Natural killer cell (primary cell): ENCODE data around the gene LGI1. TPM values are rescaled to one million over a fixed set of nuclear protein-coding genes. Genes with fewer than 3 reads are reported as not detected.

Experiments used
- ATAC-seq, 3 donors: fragments of 150-1000 bp in 2 of 3; fragments of 200-7000 bp in 1 of 3; cut with Tn5 transposase; 1 replicate in 1 of 3; 2 replicates in 2 of 3; pipeline ENCODE4 v1.10.0; 2021; ENCODE audit warnings: mild to moderate bottlenecking in 2 of 3, moderate library complexity in 2 of 3
- DNase-seq, 2 donors: peaks; one replicate each; pipeline versions ENCODE4 v3.0.0 to v3.0.0-alpha.2; 2013 to 2021; ENCODE audit warnings: mixed read lengths in 1 of 2
- H3K27ac ChIP-seq: one replicate; pipeline ENCODE4 v1.5.1; 2013; ENCODE audit warnings: mild to moderate bottlenecking, low read length
- H3K27me3 ChIP-seq: one replicate; pipeline ENCODE4 v1.6.1; 2013; ENCODE audit warnings: low read length; ENCODE audit not compliant: control insufficient read depth, insufficient read depth
- H3K36me3 ChIP-seq: one replicate; pipeline ENCODE4 v1.6.1; 2013; ENCODE audit warnings: low read length; ENCODE audit not compliant: control insufficient read depth, insufficient read depth
- H3K4me1 ChIP-seq: one replicate; pipeline ENCODE4 v1.6.1; 2013; ENCODE audit warnings: low read length; ENCODE audit not compliant: control insufficient read depth, insufficient read depth
- H3K4me3 ChIP-seq: one replicate; pipeline ENCODE4 v1.5.1; 2013; ENCODE audit warnings: low read length
- H3K9me3 ChIP-seq: one replicate; pipeline ENCODE4 v1.6.1; 2013; ENCODE audit warnings: low read length; ENCODE audit not compliant: control insufficient read depth, insufficient read depth
- H3K27ac Mint-ChIP-seq, 2 donors: one replicate each; pipeline ENCODE4 v1.8.0; 2022; ENCODE audit warnings: mild to moderate bottlenecking in 2 of 2, mixed read lengths in 2 of 2, moderate library complexity in 1 of 2
- H3K27me3 Mint-ChIP-seq, 2 donors: one replicate each; pipeline ENCODE4 v1.8.0; 2022; ENCODE audit warnings: low read depth in 2 of 2, mixed read lengths in 2 of 2
- H3K36me3 Mint-ChIP-seq: one replicate; pipeline ENCODE4 v1.8.0; 2022; ENCODE audit warnings: mixed read lengths
- H3K4me1 Mint-ChIP-seq, 2 donors: one replicate each; pipeline ENCODE4 v1.8.0; 2022; ENCODE audit warnings: mixed read lengths in 2 of 2
- H3K4me3 Mint-ChIP-seq: one replicate; pipeline ENCODE4 v1.8.0; 2022; ENCODE audit warnings: mild to moderate bottlenecking, moderate library complexity, mixed read lengths
- H3K9me3 Mint-ChIP-seq, 2 donors: one replicate each; pipeline ENCODE4 v1.8.0; 2022; ENCODE audit warnings: mixed read lengths in 2 of 2
- CTCF ChIP-seq: fragments of 200-600 bp; IDR thresholded peaks from one replicate; pipeline ENCODE4 v1.8.0; 2022; ENCODE audit warnings: antibody characterized with exemption
- WGBS: methylation state at CpG from one replicate; pipeline ENCODE4 v1.1.7; 2013; ENCODE audit warnings: missing lambda C conversion rate; ENCODE audit not compliant: insufficient coverage; 5-methylcytosine and 5-hydroxymethylcytosine counted together
- intact Hi-C: fragments of 100-400 bp; cut with micrococcal nuclease; formaldehyde crosslinking; loops from one replicate; pipeline ENCODE4 v1.14.2; 2022
- total RNA-seq, 4 donors: library from RNA; stranded (reverse); fragments of 120-200 nt in 1 of 4; gene quantifications; one replicate each; pipeline versions ENCODE4 v1.2.3 to v1.2.4, GENCODE V29; 2013 to 2022

The LGI1 gene
- total RNA-seq, 3 donors from 2014 or later (not counting 1 experiment from before 2014, with no cell fraction given), result not detected

DNA sequence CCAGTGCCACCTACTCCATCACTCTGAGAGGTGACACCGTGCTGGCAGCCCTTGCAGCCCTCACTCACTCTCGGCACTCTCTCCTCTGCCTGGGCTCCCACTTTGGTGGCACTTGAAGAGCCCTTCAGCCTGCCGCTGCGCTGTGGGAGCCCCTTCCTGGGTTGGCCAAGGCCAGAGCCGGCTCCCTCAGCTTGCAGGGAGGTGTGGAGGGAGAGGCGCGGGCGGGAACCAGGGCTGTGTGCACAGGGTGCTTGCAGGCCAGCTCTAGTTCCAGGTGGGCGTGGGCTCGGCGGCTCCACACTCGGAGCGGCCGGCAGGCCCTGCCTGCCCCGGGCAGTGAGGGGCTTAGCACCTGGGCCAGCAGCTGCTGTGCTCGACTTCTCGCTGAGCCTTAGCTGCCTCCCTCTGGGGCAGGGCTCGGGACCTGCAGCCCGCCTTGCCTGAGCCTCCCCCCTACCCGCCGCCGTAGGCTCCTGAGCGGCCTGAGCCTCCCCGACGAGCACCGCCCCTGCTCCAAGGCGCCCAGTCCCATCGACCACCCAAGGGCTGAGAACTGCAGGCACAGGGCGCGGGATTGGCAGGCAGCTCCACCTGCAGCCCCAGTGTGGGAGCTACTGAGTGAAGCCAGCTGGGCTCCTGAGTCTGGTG lies 87.4 kb downstream of the LGI1 start:
- Histone ChIP-seq H3K27me3 (no peaks in the 10 kb centered on the region), H3K4me3 (no peak overlapping the region), H3K9me3 (no peaks in the 10 kb centered on the region), H3K4me1 (no peaks in the 10 kb centered on the region), H3K27ac (no peak overlapping the region), H3K36me3 (no peaks in the 10 kb centered on the region)
- Mint-ChIP-seq H3K4me3 (no peak overlapping the region), H3K27me3 (no peaks in the 10 kb centered on the region), H3K4me1 (no peaks in the 10 kb centered on the region), H3K27ac (no peak overlapping the region), H3K9me3 (no peaks in the 10 kb centered on the region), H3K36me3 (no peaks in the 10 kb centered on the region)
- DNase-seq (no peak), ATAC-seq (no peak)
- no peak for TF ChIP-seq CTCF
- intact Hi-C loops, result no loop called here
- 95% methylated on average over 30 of the region's 30 CpGs for WGBS

Other genes starting within 250 kb of the LGI1 start
- gene FFAR4, start 191.3 kb upstream of the LGI1 start, total RNA-seq, result not detected
- gene RBP4, start 156.7 kb upstream of the LGI1 start, total RNA-seq, result not detected
- not detected for gene PDE6C, start 145.4 kb upstream of the LGI1 start, total RNA-seq
- gene FRA10AC1, start 55.3 kb upstream of the LGI1 start, total RNA-seq, result 10 to 100 TPM in 2 of 3 donors, 1 to 10 TPM in 1; 8.3 to 18.7 (median 12.9) TPM
- gene SLC35G1, start 136.0 kb downstream of the LGI1 start, total RNA-seq, result 1 to 10 TPM in 2 of 3 donors, under 1 TPM in 1; 0.99 to 1.3 (median 1.1) TPM
- gene PLCE1, start 236.0 kb downstream of the LGI1 start, total RNA-seq, result not detected